Coronary artery (tissue), 2 donors: ENCODE measurements around the gene C15orf39.
"Not testable (repeated sequence)": the region's sequence is repeated elsewhere in the genome, so short reads cannot be mapped to it uniquely, and the experiment has no call there.

Experiments used
- DNase-seq: peaks from one replicate; pipeline ENCODE4 v3.0.0-alpha.2; 2017; ENCODE audit warnings: low spot score
- H3K27ac ChIP-seq, 2 donors: fragments of 200-600 bp; sonication (generic); one replicate each; pipeline ENCODE4 v1.5.1; 2016 to 2019
- H3K4me3 ChIP-seq: fragments of 200-600 bp; sonication (generic); 2 replicates; pipeline ENCODE4 v1.5.1; 2016; ENCODE audit warnings: mild to moderate bottlenecking, moderate library complexity
- CTCF ChIP-seq: fragments of 200-600 bp; sonication (generic); IDR thresholded peaks from one replicate; pipeline ENCODE4 v1.5.1; 2019; ENCODE audit warnings: antibody characterized with exemption

Gene C15orf39

GRCh38 chr15:75158402-75158801, 43.3 kb upstream of the C15orf39 start:
- TF ChIP-seq CTCF = no peak
- DNase-seq = no peak
- Histone ChIP-seq H3K4me3 (no peak overlapping the region), H3K27ac (no peak overlapping the region)

- TF ChIP-seq CTCF = no peak
- DNase-seq = no peak
- Histone ChIP-seq H3K27ac (no peak overlapping the region), H3K4me3 (no peak overlapping the region)
Measured at GRCh38 chr15:75159244-75159643, 42.4 kb upstream of the C15orf39 start.

GRCh38 chr15:75161106-75161916, 40.4 kb upstream of the C15orf39 start:
- H3K4me3 ChIP-seq = no peak overlapping the region
- TF ChIP-seq CTCF = no peak
- no peak for DNase-seq
- H3K27ac ChIP-seq = no peak overlapping the region

- H3K4me3 ChIP-seq = no peak overlapping the region
- no peak overlapping the region for H3K27ac ChIP-seq
- no peak for DNase-seq
- no peak for TF ChIP-seq CTCF
Measured at GRCh38 chr15:75161917-75162414, 39.7 kb upstream of the C15orf39 start.

- DNase-seq = no peak
- Histone ChIP-seq H3K27ac (no peak overlapping the region), H3K4me3 (no peak overlapping the region)
- TF ChIP-seq CTCF = no peak
Measured at GRCh38 chr15:75163150-75163564, 38.5 kb upstream of the C15orf39 start.

- no peak overlapping the region for H3K27ac ChIP-seq
Measured at GRCh38 chr15:75164625-75165350, 36.9 kb upstream of the C15orf39 start.

GRCh38 chr15:75166489-75167063, 35.1 kb upstream of the C15orf39 start:
- H3K4me3 ChIP-seq, DNase-seq, H3K27ac ChIP-seq: not testable (repeated sequence)

More at GRCh38 chr15:75164625-75165350, 36.9 kb upstream of the C15orf39 start:
- DNase-seq = no peak
- TF ChIP-seq CTCF = no peak
- no peak overlapping the region for H3K4me3 ChIP-seq
